ENCODE results near the gene TALDO1.
A peak's percentile ranks its signal among the peaks of the same experiment; 100 is the strongest.
"Not testable (repeated sequence)": the region's sequence is repeated elsewhere in the genome, so short reads cannot be mapped to it uniquely, and the experiment has no call there.

The TALDO1 gene

GRCh38 chr11:719214-720016 lies 27.8 kb upstream of the TALDO1 start:
- DNase-seq, result no peak

GRCh38 chr11:720017-720641 lies 27.1 kb upstream of the TALDO1 start:
- no peak for DNase-seq

- DNase-seq, result peak in 1 of 2 donors; percentile 48
Observed at GRCh38 chr11:720642-721246, 26.5 kb upstream of the TALDO1 start.

- DNase-seq, result no peak
Observed at GRCh38 chr11:721247-721740, 26.0 kb upstream of the TALDO1 start.

GRCh38 chr11:721741-722345 lies 25.4 kb upstream of the TALDO1 start:
- no peak for DNase-seq

GRCh38 chr11:722346-722811 lies 24.9 kb upstream of the TALDO1 start:
- DNase-seq, result no peak

- peak in 1 of 2 donors; percentile 65 for DNase-seq
Observed at GRCh38 chr11:723120-723883, 24.0 kb upstream of the TALDO1 start.

GRCh38 chr11:724049-724777 lies 23.1 kb upstream of the TALDO1 start:
- no peak for DNase-seq

GRCh38 chr11:724778-725386 lies 22.4 kb upstream of the TALDO1 start:
- DNase-seq, result no peak

- DNase-seq, result no peak
Observed at GRCh38 chr11:725624-726202, 21.6 kb upstream of the TALDO1 start.

- DNase-seq, result no peak
Observed at GRCh38 chr11:726278-727220, 20.7 kb upstream of the TALDO1 start.

GRCh38 chr11:727281-727701 lies 20.0 kb upstream of the TALDO1 start:
- DNase-seq, result no peak

- DNase-seq, result peak; percentile 35 to 50
Observed at GRCh38 chr11:727859-728748, 19.2 kb upstream of the TALDO1 start.

- DNase-seq, result no peak
Observed at GRCh38 chr11:728901-729491, 18.3 kb upstream of the TALDO1 start.

- no peak for DNase-seq
Observed at GRCh38 chr11:729492-730074, 17.7 kb upstream of the TALDO1 start.

GRCh38 chr11:733072-733471 lies 14.2 kb upstream of the TALDO1 start:
- DNase-seq, result no peak

- DNase-seq, result not testable (repeated sequence)
Observed at GRCh38 chr11:734541-734940, 12.7 kb upstream of the TALDO1 start.

- peak in 1 of 2 donors; percentile 8 for DNase-seq
Observed at GRCh38 chr11:737366-737765, 9.9 kb upstream of the TALDO1 start.

Data from bone marrow (tissue), 2 donors.